Measurements from ENCODE around the gene CDH13. TPM values are rescaled to one million over a fixed set of nuclear protein-coding genes. Genes with fewer than 3 reads are reported as not detected.

The CDH13 gene
- total RNA-seq, 3 donors from 2014 or later = 4.9 to 11.2 (median 9.8) TPM

- no peak for TF ChIP-seq CTCF (IDR thresholded peaks at IDR 0.05)
- no peaks in the 10 kb centered on the region for H3K9me3 ChIP-seq
- no peak overlapping the region for H3K4me3 ChIP-seq
- intact Hi-C loops (cut with DNase I, micrococcal nuclease) = no loop called here
- ATAC-seq = no peak
- DNase-seq = no peak
- no peaks in the 10 kb centered on the region for H3K36me3 ChIP-seq (ENCODE audit: low read depth)
- H3K4me1 ChIP-seq (ENCODE audit: low read depth) = no peaks in the 10 kb centered on the region
Measured at GRCh38 chr16:83681381-83681956, 1054.7 kb downstream of the CDH13 start.

- intact Hi-C loops (cut with DNase I, micrococcal nuclease) = no loop called here
- no peaks in the 10 kb centered on the region for H3K4me1 ChIP-seq (ENCODE audit: low read depth)
- H3K9me3 ChIP-seq = no peaks in the 10 kb centered on the region
- ATAC-seq (no peak), DNase-seq (no peak)
- TF ChIP-seq CTCF (IDR thresholded peaks at IDR 0.05) = no peak
- H3K4me3 ChIP-seq = no peak overlapping the region
- H3K36me3 ChIP-seq (ENCODE audit: low read depth) = no peaks in the 10 kb centered on the region
Measured at GRCh38 chr16:83682116-83682867, 1055.5 kb downstream of the CDH13 start.

GRCh38 chr16:83682868-83683235 lies 1056.1 kb downstream of the CDH13 start:
- Histone ChIP-seq H3K4me1 (ENCODE audit: low read depth) (no peaks in the 10 kb centered on the region), H3K36me3 (ENCODE audit: low read depth) (no peaks in the 10 kb centered on the region), H3K9me3 (no peaks in the 10 kb centered on the region), H3K4me3 (no peak overlapping the region)
- intact Hi-C loops (cut with DNase I, micrococcal nuclease) = no loop called here
- ATAC-seq (no peak), DNase-seq (no peak)
- no peak for TF ChIP-seq CTCF (IDR thresholded peaks at IDR 0.05)

GRCh38 chr16:83685615-83686165 lies 1058.9 kb downstream of the CDH13 start:
- no peak for DNase-seq
- H3K36me3 ChIP-seq (ENCODE audit: low read depth) = no peaks in the 10 kb centered on the region
- H3K9me3 ChIP-seq = no peaks in the 10 kb centered on the region
- no peak for TF ChIP-seq CTCF (IDR thresholded peaks at IDR 0.05)
- intact Hi-C loops (cut with DNase I, micrococcal nuclease) = no loop called here
- no peak for ATAC-seq
- H3K4me3 ChIP-seq = no peak overlapping the region
- peaks cover 3% of the 10 kb centered on the region for H3K4me1 ChIP-seq (ENCODE audit: low read depth)

- H3K4me3 ChIP-seq = no peak overlapping the region
- peaks cover 3% of the 10 kb centered on the region for H3K4me1 ChIP-seq (ENCODE audit: low read depth)
- intact Hi-C loops (cut with DNase I, micrococcal nuclease) = no loop called here
- ATAC-seq (no peak), DNase-seq (no peak)
- H3K36me3 ChIP-seq (ENCODE audit: low read depth) = no peaks in the 10 kb centered on the region
- H3K9me3 ChIP-seq = no peaks in the 10 kb centered on the region
- no peak for TF ChIP-seq CTCF (IDR thresholded peaks at IDR 0.05)
Measured at GRCh38 chr16:83686726-83687125, 1060.0 kb downstream of the CDH13 start.

Data from mucosa of descending colon (tissue), 3 donors.